ENCODE data around the gene ZDHHC4. TPM values are rescaled to one million over a fixed set of nuclear protein-coding genes. Genes with fewer than 3 reads are reported as not detected.
A peak's percentile ranks its signal among the peaks of the same experiment; 100 is the strongest.

ZDHHC4 gene
- total RNA-seq, 4 donors from 2014 or later: 9.4 to 29.4 (median 23.0) TPM

DNA sequence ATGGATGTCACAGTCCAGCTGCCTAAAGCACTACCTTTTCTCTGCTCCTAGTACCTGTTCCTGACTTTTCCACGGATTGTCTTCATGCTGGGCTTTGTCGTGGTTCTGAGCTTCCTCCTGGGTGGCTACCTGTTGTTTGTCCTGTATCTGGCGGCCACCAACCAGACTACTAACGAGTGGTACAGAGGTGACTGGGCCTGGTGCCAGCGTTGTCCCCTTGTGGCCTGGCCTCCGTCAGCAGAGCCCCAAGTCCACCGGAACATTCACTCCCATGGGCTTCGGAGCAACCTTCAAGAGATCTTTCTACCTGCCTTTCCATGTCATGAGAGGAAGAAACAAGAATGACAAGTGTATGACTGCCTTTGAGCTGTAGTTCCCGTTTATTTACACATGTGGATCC is 11.3 kb downstream of the ZDHHC4 start:
- no peak for DNase-seq

DNA sequence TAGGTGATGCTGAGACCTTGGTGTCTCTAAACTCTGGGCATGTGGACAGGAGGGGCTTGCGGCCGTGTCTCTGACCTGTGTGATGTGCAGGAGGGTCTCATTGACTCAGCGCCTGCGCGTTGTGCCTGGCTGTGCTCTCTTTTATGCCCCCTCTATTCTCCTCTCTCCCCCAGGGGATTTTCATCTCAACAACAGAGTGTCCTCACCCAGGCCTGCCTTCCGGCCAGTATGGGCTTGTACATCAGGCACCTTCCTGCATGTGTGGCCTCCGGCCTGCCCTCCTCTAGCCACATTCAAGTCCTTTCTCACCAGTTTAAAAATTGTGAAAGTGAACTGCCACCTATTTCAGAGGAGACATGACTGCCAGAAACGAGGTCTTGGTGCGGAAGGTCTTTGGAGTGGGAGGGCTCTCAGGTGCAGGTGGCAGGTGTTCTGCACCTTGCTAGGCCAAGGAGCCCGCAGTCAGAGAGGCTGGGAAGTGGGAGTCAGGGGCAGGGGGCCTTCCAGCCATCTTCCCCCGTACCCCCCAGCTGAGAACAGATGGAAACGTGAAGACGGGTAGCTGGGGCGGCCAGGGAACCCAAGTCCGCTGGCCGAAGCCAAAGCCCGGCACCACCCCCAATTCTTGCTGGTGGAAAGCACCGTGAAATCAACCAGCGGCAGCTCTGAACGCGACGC is 12.0 kb downstream of the ZDHHC4 start:
- 72 to 74% methylated on average over 8 to 10 of the region's 22 CpGs for WGBS, 2 donors
- peaks cover 3 to 76% (median 17%) of the 10 kb centered on the region in 3 donors for H3K36me3 ChIP-seq
- TF ChIP-seq POLR2A (IDR thresholded peaks at IDR 0.05): no peak
- TF ChIP-seq, protein P1, sequence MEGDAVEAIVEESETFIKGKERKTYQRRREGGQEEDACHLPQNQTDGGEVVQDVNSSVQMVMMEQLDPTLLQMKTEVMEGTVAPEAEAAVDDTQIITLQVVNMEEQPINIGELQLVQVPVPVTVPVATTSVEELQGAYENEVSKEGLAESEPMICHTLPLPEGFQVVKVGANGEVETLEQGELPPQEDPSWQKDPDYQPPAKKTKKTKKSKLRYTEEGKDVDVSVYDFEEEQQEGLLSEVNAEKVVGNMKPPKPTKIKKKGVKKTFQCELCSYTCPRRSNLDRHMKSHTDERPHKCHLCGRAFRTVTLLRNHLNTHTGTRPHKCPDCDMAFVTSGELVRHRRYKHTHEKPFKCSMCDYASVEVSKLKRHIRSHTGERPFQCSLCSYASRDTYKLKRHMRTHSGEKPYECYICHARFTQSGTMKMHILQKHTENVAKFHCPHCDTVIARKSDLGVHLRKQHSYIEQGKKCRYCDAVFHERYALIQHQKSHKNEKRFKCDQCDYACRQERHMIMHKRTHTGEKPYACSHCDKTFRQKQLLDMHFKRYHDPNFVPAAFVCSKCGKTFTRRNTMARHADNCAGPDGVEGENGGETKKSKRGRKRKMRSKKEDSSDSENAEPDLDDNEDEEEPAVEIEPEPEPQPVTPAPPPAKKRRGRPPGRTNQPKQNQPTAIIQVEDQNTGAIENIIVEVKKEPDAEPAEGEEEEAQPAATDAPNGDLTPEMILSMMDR (IDR thresholded peaks at IDR 0.05): no peak
- peaks cover 15 to 25% (median 18%) of the 10 kb centered on the region in 3 donors for H3K4me1 ChIP-seq
- intact Hi-C loops (cut with DNase I): no loop called here
- peak overlapping the region; percentile 15 to 95 (median 64) for H3K27ac ChIP-seq
- H3K27me3 ChIP-seq: no peaks in the 10 kb centered on the region
- no peaks in the 10 kb centered on the region for H3K9me3 ChIP-seq
- H3K4me3 ChIP-seq: peak overlapping the region; percentile 62 to 95 (median 82)
- no peak for DNase-seq

More for the DNA sequence above, 11.3 kb downstream of the ZDHHC4 start:
- Histone ChIP-seq H3K27me3 (no peaks in the 10 kb centered on the region), H3K9me3 (no peaks in the 10 kb centered on the region), H3K4me3 (no peak overlapping the region), H3K4me1 (peaks cover 15 to 25% (median 18%) of the 10 kb centered on the region in 3 donors), H3K27ac (no peak overlapping the region), H3K36me3 (peaks cover 0 to 75% (median 17%) of the 10 kb centered on the region in 3 donors)
- TF ChIP-seq POLR2A (IDR thresholded peaks at IDR 0.05): no peak
- TF ChIP-seq, protein P1 (IDR thresholded peaks at IDR 0.05): no peak
- WGBS, 2 donors: 75 to 83% methylated on average over 8 to 9 of the region's 9 CpGs
- intact Hi-C loops (cut with DNase I): no loop called here

DNA sequence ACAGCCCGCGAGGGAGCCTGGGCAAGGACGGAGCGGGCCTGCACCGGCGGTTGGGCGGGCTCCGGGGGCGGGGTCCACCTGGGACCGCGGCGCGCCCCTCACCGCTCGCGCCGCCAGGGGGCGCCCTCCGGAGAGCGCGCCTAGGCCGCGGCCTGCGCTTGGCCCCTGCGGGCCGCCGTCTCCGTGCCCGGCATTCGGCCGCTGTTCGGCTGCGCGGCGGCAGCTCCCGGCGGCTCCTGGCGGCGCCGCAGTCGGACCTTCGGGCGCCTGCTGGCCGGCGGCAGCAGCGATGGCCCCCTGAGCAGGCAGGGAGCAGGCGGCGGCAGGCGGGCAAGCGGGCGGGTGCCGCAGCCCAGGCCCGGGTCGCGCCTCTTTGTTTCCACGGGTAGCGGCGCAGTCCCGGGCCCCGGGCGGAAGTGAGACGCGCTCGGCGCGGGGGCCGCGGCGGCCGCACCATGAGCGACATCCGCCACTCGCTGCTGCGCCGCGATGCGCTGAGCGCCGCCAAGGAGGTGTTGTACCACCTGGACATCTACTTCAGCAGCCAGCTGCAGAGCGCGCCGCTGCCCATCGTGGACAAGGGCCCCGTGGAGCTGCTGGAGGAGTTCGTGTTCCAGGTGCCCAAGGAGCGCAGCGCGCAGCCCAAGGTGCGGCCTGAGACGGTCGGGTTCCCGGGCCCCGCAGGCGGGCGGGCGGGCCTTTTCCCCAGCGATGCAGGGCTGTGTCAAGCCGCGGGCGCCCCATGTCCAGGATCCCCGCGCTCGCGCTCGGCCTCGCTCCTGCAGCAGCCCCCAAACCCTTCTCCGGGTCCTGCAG is 12.8 kb downstream of the ZDHHC4 start, which contains the start of gene INTS15:
INTS15 (plus strand) TSS at position 193 of the 816 bp plus-strand sequence; CDS start at position 456, 263 bp downstream.
- DNase-seq: no peak
- WGBS, 2 donors: 0% methylated on average over 1 of the region's 107 CpGs
- Histone ChIP-seq H3K27ac (peak within 1 kb of the TSS; percentile 81 to 95 (median 88)), H3K9me3 (no peaks in the 10 kb centered on the region), H3K4me1 (peaks cover 15 to 25% (median 18%) of the 10 kb centered on the region in 3 donors), H3K4me3 (peak within 1 kb of the TSS; percentile 62 to 95 (median 82)), H3K27me3 (no peaks in the 10 kb centered on the region), H3K36me3 (peaks cover 7 to 76% (median 15%) of the 10 kb centered on the region in 3 donors)
- intact Hi-C loops (cut with DNase I): no loop called here
- peak in 2 of 4 donors; percentile 72 to 77 for TF ChIP-seq POLR2A (IDR thresholded peaks at IDR 0.05)
- TF ChIP-seq, protein P1 (IDR thresholded peaks at IDR 0.05): peak; percentile 43 to 99 (median 96)

DNA sequence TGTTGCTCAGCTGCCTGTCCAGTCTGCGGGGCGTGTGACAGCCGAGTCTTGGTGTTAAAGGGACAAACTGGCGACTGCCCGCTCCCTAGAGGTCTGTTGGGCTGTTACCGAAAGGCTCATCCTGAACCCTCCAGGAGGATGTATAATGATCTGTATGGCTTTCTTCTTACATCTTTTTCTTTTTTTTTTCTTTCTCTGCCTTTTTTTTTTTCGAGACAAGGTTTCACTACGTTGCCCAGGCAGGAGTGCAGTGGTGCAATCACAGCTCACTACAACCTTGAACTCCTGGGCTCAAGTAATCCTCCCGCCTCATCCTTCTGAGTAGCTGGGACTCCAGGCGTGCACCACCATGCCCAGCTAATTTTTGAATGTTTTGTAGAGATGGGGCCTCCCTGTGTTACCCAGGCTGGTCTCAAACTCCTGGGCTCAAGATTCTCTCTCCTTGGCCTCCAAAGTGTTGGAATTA is 13.4 kb downstream of the ZDHHC4 start:
- Histone ChIP-seq H3K27me3 (no peaks in the 10 kb centered on the region), H3K4me1 (peaks cover 15 to 25% (median 18%) of the 10 kb centered on the region in 3 donors), H3K9me3 (no peaks in the 10 kb centered on the region), H3K36me3 (peaks cover 7 to 76% (median 18%) of the 10 kb centered on the region in 3 donors), H3K27ac (peak overlapping the region; percentile 81 to 95 (median 88)), H3K4me3 (peak overlapping the region; percentile 62 to 95 (median 82))
- WGBS, 2 donors: 3 to 9% methylated on average over 8 to 10 of the region's 10 CpGs
- TF ChIP-seq, protein P1 (IDR thresholded peaks at IDR 0.05): no peak
- no peak for TF ChIP-seq POLR2A (IDR thresholded peaks at IDR 0.05)
- intact Hi-C loops (cut with DNase I): no loop called here
- no peak for DNase-seq
